CMK (cell line): ENCODE results near the gene EIF4E1B.

Source experiments
- DNase-seq: peaks from one replicate; pipeline ENCODE4 v3.0.0-alpha.2; 2010; ENCODE audit warnings: low read depth

Gene EIF4E1B

DNA sequence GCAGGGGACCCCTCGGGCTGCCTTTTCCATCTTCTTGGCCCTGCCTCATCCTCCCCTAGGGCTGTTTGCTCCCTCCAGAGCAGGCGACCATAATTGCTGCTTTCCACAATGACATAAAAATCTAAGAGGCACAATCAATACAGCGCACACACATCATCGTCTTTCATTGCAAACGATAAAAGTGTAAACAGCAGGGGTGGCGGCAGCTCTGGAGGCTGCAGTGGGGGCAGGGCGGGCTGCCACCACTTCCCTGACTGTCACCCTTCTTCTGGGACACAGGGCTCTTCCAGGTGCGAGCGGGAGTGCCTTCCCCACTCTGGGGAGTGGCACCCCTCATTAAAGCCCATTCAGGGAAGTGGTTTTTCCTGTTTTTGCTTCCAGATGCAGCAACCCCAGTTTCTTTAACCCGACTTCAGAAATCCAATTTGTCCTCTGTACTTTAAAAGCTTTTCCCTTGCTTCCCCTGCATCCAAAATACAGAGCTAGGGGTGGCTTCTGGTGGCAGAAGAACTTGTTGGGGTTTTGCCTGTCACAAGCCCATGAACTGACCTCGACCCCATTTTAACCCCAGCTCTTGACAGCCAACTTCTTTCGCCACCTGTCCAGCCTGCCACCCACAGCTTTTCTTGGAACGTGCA is 62.5 kb downstream of the EIF4E1B start:
- no peak for DNase-seq

GRCh38 chr5:176693477-176693851 is 63.0 kb downstream of the EIF4E1B start:
- DNase-seq = no peak

- DNase-seq = no peak
These were observed 63.7 kb downstream of the EIF4E1B start for GRCh38 chr5:176694146-176694545.

GRCh38 chr5:176694631-176695030 is 64.2 kb downstream of the EIF4E1B start:
- DNase-seq = no peak

GRCh38 chr5:176695073-176695472 is 64.6 kb downstream of the EIF4E1B start:
- DNase-seq = no peak
